ENCODE results near the gene E2F3. TPM values are rescaled to one million over a fixed set of nuclear protein-coding genes. Genes with fewer than 3 reads are reported as not detected.

E2F3 gene
- total RNA-seq (9.2 and 12.6 TPM in 2 replicates), polyA plus RNA-seq (11.1 and 16.5 TPM in 2 replicates)

- H3K9me3 ChIP-seq (ENCODE audit: low read depth), result no peaks in the 10 kb centered on the region
- peak within 1 kb of the TSS; percentile 75 for H3K4me3 ChIP-seq
- peak; percentile 100 for DNase-seq (ENCODE audit: low read depth in 1 of 2, low spot score in 1 of 2)
- no peaks in the 10 kb centered on the region for H3K27me3 ChIP-seq
- H3K36me3 ChIP-seq, result no peaks in the 10 kb centered on the region
- no peak for TF ChIP-seq CTCF (IDR thresholded peaks at IDR 0.05; ENCODE audit: low read depth, low read length)
- H3K4me1 ChIP-seq (ENCODE audit: low read depth), result peaks cover 5% of the 10 kb centered on the region
- H3K27ac ChIP-seq, result peak within 1 kb of the TSS; percentile 94
These were observed at the start of gene E2F3 for GRCh38 chr6:20401205-20402091. TSS of gene E2F3 (plus strand) at chr6:20401879. CDS start at chr6:20402233, 354 bp downstream.

- no peaks in the 10 kb centered on the region for H3K27me3 ChIP-seq
- H3K9me3 ChIP-seq (ENCODE audit: low read depth), result no peaks in the 10 kb centered on the region
- H3K4me1 ChIP-seq (ENCODE audit: low read depth), result no peaks in the 10 kb centered on the region
- no peak overlapping the region for H3K27ac ChIP-seq
- H3K4me3 ChIP-seq, result no peak overlapping the region
- DNase-seq (ENCODE audit: low read depth in 1 of 2, low spot score in 1 of 2), result no peak
- no peaks in the 10 kb centered on the region for H3K36me3 ChIP-seq
- TF ChIP-seq CTCF (IDR thresholded peaks at IDR 0.05; ENCODE audit: low read depth, low read length), result no peak
These were observed 49.3 kb upstream of the E2F3 start for GRCh38 chr6:20352346-20352745.

- no peak for DNase-seq (ENCODE audit: low read depth in 1 of 2, low spot score in 1 of 2)
- TF ChIP-seq CTCF (IDR thresholded peaks at IDR 0.05; ENCODE audit: low read depth, low read length), result no peak
- no peaks in the 10 kb centered on the region for H3K36me3 ChIP-seq
- H3K9me3 ChIP-seq (ENCODE audit: low read depth), result no peaks in the 10 kb centered on the region
- no peaks in the 10 kb centered on the region for H3K4me1 ChIP-seq (ENCODE audit: low read depth)
- no peak overlapping the region for H3K27ac ChIP-seq
- no peak overlapping the region for H3K4me3 ChIP-seq
- H3K27me3 ChIP-seq, result no peaks in the 10 kb centered on the region
These were observed 48.5 kb upstream of the E2F3 start for GRCh38 chr6:20353134-20353533.

- no peaks in the 10 kb centered on the region for H3K36me3 ChIP-seq
- no peak overlapping the region for H3K27ac ChIP-seq
- no peaks in the 10 kb centered on the region for H3K27me3 ChIP-seq
- H3K4me1 ChIP-seq (ENCODE audit: low read depth), result no peaks in the 10 kb centered on the region
- H3K4me3 ChIP-seq, result no peak overlapping the region
- DNase-seq (ENCODE audit: low read depth in 1 of 2, low spot score in 1 of 2), result no peak
- no peak for TF ChIP-seq CTCF (IDR thresholded peaks at IDR 0.05; ENCODE audit: low read depth, low read length)
- H3K9me3 ChIP-seq (ENCODE audit: low read depth), result no peaks in the 10 kb centered on the region
These were observed 47.3 kb upstream of the E2F3 start for GRCh38 chr6:20354366-20354765.

GRCh38 chr6:20360471-20361119, 41.1 kb upstream of the E2F3 start:
- Histone ChIP-seq H3K27me3 (no peaks in the 10 kb centered on the region), H3K9me3 (ENCODE audit: low read depth) (no peaks in the 10 kb centered on the region), H3K27ac (no peak overlapping the region), H3K4me1 (ENCODE audit: low read depth) (no peaks in the 10 kb centered on the region), H3K36me3 (no peaks in the 10 kb centered on the region), H3K4me3 (no peak overlapping the region)
- no peak for DNase-seq (ENCODE audit: low read depth in 1 of 2, low spot score in 1 of 2)
- no peak for TF ChIP-seq CTCF (IDR thresholded peaks at IDR 0.05; ENCODE audit: low read depth, low read length)
